GM19324 (cell line): ENCODE data around the gene HTR2C.
"Not testable (repeated sequence)": the region's sequence is repeated elsewhere in the genome, so short reads cannot be mapped to it uniquely, and the experiment has no call there.

Experiments
- ATAC-seq: cut with Tn5 transposase; IDR thresholded peaks from one replicate; pipeline ENCODE4 v1.9.1; 2021; ENCODE audit warnings: mild to moderate bottlenecking, moderate library complexity; ENCODE audit not compliant: unreplicated experiment, low FRiP score

HTR2C gene

DNA sequence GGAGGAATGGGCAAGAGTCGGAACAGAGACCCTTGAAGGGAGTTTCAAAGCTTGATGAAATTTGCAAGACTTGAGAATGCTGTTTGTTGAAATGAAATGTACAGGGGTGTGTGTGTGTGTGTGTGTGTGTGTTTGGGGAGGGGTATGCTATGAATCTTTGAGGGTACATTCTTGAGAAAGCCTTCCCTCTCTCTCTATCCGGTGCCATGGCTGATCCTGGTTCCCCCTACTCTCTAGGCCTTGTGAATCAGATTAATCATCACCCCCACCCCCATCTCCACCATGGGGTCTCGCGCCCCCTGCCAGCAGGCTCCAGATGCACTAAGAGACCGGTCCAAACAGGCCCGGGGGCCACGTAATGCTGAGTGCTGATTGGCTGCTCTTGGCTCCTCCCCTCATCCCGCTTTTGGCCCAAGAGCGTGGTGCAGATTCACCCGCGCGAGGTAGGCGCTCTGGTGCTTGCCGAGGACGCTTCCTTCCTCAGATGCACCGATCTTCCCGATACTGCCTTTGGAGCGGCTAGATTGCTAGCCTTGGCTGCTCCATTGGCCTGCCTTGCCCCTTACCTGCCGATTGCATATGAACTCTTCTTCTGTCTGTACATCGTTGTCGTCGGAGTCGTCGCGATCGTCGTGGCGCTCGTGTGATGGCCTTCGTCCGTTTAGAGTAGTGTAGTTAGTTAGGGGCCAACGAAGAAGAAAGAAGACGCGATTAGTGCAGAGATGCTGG is at the start of gene HTR2C:
Gene HTR2C (plus strand): TSS at position 441 of the 729 bp plus-strand sequence. CDS start 142,851 bp downstream, outside the sequence.
- ATAC-seq = no peak

DNA sequence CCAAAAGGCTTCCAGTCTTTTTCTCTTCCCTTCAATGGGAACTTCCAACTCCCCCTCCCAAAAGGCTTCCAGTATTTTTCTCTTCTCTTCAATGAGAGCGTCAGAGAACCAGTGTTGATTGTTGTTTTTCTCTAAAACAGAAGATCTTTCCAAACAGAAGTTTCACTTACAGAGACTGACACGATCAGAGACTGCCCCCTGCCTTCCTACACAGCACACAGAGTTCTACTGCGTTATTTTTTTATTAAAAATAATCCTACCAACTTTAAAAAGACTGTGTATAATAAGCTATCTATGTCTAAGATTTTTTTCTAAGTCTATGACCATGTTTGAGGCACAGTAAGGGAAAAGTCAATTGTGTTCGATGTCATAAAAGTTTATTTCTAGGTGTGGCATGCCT is 3.5 kb upstream of the HTR2C start:
- no peak for ATAC-seq

DNA sequence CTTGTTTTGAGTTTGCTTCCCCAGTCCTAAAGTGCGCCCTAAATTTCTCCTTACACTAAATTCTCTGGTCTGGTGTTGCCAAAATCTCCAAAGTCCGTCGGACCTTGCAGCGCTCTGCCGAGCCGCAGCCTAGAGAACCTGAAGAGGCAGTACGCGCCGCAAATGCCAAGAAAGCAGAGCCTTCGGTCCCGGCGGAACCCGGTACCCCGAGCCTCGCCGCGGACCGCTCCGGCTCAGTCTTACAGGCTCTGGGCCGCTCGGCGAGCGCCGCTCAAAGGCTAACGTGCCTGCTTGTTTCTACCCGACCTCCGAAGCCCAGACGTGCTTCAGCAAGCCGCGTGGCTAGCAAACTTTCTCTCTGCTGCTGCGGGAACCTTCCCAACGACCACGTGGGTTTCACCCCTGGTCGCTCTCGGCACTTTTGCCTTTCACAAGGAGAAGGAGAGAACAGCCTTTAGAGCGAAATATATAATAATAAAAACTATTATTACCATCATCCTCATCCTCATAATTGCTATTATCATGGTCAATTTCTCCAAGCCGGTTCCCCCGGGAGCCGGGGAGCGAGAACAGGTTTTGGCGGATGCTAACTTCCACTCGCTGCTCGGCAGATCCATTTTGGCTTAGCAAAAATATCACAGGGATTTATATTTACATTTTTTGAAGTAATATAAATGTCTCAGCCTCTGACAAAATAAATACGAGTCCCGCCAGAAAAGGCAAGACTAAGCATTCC is 2.2 kb upstream of the HTR2C start:
- ATAC-seq = no peak

DNA sequence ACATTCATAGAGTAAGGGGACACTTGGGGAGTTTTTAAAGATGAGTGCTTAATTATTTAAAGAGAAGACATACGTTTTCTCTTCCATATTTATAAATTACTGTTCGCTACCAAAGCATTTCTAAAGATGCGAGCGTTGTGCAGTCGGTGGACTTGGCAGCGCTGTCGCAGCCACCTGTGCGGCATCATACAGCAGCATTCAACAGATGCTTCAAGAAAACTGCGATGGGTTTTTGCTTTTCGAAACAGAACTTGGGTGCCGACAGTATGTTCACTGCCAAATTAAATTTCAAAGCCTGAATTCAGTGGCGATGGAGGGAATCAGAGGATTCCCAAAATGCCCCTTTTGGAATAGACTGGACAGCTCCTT is 1.6 kb upstream of the HTR2C start:
- no peak for ATAC-seq

DNA sequence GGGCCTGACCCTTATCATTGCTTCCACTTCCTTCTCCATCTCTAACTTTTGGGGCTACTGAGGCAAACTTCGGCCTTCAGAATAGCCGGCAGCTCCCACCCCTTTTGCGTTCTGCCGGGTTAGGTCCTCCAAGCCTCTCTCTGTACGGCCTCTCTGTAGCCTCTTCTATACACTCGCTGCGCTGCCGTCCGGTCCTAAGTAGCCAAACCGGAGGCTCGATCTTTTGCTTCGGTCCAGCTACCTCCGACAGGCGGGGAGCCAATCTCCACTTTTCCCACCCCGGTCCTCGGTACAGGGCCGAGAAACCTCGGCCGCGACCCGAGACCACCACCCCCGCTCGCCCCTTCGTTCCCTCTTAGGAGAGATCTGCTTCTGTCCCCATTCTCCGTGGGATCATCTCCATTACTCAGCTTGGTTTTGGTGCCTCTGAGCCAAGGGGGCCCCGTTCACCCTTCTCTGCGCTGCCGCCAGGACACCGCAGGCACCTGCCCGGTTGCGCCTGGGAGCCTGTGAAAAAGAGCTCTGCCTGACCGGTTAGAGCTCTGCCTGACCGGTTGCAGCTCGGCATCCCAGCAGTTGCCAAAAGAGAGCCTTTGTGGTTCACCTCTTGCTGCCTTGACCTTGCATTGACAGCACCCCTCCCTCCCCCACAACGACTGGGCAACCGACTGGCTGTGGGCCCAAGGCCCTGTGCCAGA is 1.0 kb upstream of the HTR2C start:
- no peak for ATAC-seq

DNA sequence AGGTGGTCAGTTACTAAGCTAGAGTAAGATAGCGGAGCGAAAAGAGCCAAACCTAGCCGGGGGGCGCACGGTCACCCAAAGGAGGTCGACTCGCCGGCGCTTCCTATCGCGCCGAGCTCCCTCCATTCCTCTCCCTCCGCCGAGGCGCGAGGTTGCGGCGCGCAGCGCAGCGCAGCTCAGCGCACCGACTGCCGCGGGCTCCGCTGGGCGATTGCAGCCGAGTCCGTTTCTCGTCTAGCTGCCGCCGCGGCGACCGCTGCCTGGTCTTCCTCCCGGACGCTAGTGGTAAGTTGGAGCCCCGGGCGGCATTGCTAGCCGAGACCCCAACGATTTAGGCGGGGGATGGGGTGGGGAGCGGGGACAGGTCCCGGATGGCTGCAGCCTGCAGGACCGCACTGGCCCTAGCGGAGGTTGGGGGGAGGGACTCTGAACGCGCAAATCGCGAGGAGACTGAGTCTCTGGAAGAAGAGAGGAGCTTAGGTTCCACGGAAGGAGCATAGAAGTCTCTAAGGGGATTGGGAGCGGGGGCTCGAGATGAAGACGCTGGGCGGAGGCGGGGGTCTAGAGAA is 573 bp downstream of the HTR2C start:
- ATAC-seq = no peak

DNA sequence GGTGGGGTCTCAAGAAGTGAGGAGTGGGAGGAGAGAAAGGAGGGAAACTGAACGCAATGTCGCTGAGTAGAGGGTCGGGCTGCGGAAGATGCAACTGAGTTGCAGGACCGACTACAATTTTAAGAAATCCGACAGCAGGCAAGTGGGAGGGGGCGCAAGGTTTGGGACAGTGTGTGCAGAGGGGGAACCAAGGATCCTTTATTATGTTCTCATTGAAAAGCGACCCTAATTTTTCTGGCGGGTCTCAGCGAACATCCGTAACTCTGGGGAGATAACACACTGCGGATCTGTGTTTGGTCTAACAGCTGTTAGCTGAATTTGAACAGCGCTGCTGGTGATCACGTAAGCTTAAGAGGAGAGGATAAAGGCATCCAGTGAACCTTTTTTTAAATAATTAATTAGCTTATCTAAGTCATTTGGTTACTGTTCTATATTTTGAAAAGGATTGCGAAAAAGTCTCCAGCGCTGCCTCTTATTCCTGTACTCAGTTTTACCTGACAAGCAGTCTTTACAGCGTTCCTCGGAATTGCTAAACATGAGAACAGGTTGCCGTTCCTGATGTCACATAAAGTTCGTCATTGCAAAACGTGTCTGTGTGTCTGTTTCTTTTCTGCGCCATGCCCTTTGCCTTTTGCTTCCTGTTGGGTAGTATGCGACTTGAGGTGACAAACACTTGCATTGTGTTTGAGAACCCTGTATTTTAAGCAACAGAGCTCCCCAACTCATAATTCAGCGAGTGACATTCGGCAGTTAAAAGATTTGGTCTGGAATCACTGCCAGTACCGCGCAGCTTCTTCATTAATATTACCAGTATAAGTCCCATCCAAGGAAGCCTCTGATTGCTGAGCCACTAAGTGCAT is 1.3 kb downstream of the HTR2C start:
- ATAC-seq = no peak

DNA sequence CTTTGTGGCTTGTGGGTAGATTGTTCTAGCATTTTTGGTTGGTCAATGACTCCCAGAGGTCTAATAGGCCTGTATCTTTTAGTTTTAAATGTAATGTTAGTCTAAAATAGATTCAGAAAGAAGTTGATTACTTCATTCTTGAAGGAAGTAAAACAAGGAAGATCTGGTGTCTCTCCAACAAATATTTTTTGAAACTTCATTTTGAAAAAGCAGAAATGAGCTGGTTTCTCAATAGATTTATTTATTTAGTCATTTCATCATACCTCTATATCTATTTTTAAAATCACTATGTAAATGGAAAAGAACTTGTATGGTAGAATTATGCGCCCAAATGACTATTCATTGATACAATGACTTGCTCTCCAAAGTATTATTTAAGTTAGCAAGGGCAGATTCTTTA is 7.2 kb downstream of the HTR2C start:
- no peak for ATAC-seq

DNA sequence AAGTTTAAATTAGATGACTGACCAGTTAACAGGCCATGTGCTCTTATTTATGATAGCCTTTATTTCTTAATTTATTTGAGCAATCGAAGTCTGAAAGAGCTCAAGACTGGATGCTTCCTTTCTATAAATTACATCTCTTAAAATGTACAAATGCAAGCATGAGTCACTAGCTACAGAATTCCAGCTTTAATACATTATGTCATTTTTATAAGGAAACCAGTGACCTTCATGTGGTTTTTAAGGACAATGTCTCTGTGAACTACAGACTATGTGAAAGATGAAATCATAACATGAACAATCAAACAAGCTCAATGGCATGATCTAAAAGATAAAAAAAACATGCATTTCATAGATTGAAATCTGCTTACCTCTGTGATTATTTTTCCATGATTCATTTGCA is 15.4 kb downstream of the HTR2C start:
- ATAC-seq = no peak

DNA sequence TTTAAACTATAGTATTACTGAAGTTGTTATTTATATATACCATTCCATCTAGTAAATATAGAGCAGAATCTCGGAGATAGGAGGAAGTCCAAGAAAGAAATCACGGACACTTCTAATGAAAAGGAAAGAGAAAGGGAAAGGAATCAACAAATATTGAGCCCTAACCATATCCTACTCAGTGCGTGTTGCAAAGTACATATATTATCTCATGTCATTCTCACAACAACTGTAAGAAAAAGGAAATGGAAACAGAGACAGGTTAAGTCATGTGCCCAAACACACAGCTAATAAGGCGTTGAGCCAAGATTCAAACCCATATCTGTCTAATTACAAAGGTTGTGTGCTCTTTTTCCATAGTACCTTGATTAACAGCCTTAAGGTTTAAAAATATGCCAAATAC is 16.0 kb downstream of the HTR2C start:
- no peak for ATAC-seq

DNA sequence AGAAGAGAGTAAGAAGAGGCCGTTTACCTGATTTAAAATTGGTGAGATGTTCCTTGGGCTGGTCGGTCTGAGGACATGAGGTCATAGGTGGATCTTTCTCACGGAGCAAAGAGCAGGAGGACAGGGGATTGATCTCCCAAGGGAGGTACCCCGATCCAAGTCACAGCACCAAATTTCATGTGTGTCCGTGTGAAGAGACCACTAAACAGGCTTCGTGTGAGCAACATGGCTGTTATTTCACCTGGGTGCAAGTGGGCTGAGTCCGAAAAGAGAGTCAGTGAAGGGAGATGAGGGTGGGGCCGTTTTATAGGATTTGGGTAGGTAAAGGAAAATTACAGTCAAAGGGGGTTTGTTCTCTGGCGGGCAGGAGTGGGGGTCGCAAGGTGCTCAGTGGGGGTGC is 22.7 kb downstream of the HTR2C start:
- not testable (repeated sequence) for ATAC-seq

DNA sequence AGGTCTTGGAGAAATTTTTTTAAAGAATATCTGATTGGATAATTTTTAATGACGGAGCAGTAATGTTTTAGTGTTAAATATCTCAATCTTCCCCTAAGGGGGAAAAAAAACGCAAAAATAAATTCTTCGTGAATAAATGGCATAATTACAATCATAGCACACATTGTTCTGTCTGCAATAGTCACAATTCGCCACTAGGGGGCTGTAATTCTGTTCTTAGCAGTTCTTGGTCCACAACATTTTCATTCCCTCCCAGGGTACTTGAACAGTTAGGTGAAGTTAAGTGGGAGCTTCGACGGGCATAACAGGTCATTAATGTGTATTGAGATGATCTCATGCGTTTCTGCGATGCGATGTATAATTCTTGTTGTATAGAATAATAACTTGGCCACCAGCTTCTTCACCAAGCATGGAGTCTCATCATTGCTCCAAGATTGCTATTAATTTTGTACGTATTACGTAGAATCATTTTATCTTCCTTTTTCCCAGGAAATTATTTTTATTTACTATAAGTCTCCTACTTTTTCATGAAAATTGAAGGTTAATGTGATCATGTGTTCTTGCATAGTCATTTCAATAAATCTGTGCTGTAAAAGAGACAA is 27.2 kb downstream of the HTR2C start:
- no peak for ATAC-seq

DNA sequence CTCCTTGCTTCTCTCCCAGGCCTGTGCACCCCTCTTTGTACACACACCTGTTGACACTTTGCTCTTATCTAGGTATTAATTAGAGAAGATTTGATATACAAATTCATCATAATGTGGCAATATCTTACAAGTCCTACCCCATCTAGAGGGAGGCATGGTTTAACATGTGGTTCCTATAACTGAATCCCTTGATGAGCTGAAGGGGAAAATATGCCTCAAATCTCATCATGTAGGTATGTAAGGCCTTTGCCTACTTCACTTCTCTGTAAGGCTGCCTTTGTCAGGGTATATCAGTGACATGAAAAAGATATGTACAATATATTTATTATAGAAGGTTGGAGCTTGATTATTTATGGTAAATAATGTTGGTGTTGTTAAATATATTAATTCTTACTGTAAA is 31.9 kb downstream of the HTR2C start:
- ATAC-seq = no peak

DNA sequence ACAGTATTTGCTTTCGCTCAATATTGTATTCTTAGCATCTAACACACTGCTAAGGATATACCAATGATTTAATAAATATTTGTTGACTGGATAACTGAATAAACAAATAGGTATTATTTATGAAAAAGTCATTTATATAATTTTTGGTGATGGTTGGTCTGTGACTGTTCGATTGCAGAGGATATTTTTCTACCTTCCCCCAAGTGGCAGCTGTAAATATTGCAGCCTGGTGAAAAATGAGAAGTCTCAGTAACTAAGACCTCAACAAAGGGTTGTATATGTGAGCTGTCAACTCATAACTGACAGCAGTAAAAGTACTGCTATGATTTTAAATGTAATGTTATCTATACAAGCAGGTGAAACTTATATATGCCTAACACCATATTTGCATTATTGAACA is 36.0 kb downstream of the HTR2C start:
- no peak for ATAC-seq

DNA sequence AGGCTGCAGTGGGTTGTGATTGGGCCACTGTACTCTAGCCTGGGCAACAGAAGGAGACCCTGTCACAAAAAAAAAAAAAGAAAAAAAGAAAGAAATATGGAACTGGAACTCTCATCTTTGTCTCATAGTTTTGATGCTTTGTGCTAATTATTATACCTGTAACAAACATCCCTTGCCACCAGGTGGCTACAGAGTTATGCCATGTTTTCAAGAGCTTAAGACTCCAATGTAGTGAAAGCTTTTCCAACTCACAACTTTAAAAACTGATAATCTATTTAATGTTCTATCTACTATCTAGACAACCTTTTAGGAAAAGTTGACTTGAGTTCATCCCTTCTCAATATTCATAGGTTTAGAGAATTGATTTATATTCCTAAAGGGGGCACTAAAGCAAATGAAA is 42.4 kb downstream of the HTR2C start:
- ATAC-seq = no peak

DNA sequence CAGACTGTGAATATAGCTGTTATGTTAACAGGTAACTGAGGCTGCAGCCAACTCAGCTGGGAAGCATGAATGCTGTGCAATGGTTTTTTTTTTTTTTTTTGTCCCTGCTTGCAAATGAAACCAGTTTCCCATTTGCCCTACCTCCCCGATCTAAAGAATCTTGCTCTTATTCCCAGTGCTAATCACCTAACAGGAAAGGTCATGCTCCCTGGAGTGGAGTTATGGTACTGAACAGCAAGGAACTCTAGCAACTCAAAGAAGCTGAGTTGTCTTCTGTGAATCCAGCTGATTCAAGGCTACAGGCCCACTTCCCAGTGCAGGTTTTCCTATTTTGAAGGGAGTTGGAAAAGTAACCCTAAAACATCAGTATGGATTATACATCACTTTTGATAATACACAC is 52.1 kb downstream of the HTR2C start:
- no peak for ATAC-seq

DNA sequence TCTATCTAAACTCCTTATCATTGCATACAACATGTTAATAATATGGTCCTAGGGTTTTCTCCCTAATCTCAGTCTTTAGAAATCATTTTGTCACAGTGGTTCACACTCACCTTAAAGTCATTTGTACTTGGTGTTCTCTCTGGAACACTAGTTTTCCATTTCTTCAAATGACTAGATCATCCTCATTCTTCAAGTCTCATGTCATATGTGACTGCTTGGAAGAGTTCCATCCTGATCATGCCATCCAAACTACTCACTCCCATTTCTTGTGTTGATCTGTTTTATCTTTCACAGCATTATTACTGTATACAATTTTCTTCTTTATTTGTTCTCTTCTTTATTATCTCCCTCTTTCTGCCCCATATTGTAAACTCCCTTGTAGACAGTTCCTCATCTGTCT is 66.5 kb downstream of the HTR2C start:
- ATAC-seq = no peak

DNA sequence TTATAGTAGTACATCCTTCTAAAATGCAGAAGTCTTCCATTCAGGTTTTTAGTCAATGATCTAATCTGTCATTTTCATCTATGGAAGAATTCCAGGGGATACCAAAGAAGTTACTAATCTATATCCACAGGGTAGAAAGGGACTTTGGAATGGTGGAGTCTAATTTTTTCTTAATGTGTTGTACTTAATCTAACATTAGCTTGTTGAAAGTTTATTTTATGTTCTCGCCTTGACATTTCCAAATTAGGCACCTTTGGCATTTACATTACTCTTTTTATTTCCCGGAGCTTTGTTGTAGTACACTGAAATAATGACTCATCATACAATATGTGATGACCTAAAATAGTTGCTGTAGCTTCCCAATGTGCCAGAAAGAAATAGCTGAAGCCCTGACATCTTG is 91.5 kb downstream of the HTR2C start:
- no peak for ATAC-seq

DNA sequence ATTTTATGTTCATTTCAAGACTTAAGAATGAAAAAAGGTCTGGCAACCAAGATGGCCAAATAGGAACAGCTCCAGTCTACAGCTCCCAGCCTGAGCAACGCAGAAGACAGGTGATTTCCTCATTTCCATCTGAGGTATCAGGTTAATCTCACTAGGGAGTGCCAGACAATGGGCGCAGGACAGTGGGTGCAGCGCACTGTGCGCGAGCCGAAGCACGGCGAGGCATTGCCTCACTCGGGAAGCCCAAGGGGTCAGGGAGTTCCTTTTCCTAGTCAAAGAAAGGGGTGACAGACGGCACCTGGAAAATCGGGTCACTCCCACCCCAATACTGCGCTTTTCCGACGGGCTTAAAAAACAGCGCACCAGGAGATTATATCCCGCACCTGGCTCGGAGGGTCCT is 116.6 kb downstream of the HTR2C start:
- not testable (repeated sequence) for ATAC-seq

DNA sequence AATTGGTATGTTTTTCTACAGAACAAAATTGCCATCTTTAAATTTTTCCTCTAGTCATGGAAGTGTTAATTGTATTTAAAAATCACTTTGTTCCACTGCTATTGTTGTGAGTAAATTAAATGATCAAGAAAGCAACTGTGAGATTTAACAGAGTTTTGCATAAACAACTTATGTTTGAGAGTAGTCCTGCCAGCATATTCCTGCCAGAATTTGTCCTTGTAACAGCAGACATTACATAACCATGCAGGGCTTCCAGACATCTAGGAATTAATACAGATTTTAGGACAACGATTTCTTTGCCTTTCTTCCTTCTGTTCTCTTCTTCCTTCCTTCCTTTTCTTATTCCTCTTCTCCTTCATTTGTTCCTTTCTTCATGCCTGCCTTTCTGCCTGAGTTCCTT is 125.5 kb downstream of the HTR2C start:
- no peak for ATAC-seq
